Epidermal melanocyte (primary cell): ENCODE measurements around the gene BLACAT1.
"Not testable (repeated sequence)": the region's sequence is repeated elsewhere in the genome, so short reads cannot be mapped to it uniquely, and the experiment has no call there.

ENCODE experiments used
- DNase-seq: peaks from one replicate; pipeline ENCODE4 v3.0.0; 2011; ENCODE audit warnings: low spot score; ENCODE audit not compliant: insufficient read length

The BLACAT1 gene

DNA sequence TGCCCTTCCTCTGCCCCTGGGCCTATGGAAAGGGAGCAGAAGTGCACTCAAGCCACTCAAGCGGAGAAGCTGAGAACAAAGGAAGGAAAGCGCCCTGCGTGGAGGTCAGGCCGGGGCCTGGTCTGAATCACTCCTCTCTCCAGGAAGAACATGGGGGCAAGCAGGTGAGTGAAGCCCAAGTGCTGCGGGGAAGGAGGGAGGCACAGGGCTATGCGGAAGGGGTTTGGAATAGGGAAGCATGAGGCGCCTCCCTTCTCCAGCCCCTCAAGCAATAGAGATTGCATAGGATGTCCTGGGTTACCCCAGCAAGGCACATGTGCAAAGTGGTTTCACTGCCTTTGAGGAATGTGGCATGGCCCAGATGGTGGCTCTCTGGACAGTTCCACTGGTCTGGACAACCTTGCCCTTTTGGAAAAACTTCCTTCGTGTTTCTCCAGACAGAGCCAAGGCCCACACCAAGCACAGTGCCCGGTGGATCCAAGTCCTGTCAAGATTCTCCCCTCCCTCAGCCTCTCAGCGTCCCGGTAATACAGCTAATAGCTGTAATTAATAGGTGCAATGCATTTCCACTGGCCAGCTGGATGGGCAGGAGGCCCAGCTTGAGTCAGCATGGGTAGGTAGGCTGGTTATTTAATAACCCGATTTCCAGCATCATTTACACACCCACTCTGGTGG is 13.7 kb downstream of the BLACAT1 start:
- no peak for DNase-seq

DNA sequence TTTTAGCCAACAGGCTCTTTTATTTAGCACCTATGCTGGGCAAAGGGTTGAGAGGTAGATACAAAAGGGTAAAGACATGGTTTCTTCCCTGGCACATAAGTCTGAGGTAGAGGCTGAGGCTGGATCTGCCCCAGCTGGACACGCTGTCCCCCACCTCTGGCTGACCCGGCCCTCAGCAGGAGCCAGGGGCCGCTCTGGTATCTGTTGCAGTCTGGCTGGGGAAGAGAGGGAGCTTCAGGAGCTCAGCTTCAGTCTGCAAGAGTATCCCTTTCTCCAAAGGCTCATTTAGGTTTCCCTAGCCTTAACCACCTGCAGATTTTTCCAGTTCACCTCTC is 14.2 kb downstream of the BLACAT1 start:
- no peak for DNase-seq

DNA sequence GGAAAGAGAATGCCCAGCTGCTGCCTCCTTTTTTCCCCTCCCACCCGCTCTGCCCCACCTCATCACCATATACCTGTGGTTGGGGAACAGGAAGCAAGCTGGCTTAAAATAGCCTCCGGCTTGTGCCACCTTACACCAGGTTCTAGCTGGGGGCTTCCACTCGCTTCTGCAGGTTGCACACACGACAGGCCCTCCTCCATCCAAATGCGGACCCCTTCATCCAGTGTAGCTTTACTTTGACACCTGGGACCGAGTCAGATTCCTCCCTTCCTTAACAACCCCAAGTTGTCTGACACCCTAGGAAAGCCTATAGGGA is 14.6 kb downstream of the BLACAT1 start:
- DNase-seq, result no peak

DNA sequence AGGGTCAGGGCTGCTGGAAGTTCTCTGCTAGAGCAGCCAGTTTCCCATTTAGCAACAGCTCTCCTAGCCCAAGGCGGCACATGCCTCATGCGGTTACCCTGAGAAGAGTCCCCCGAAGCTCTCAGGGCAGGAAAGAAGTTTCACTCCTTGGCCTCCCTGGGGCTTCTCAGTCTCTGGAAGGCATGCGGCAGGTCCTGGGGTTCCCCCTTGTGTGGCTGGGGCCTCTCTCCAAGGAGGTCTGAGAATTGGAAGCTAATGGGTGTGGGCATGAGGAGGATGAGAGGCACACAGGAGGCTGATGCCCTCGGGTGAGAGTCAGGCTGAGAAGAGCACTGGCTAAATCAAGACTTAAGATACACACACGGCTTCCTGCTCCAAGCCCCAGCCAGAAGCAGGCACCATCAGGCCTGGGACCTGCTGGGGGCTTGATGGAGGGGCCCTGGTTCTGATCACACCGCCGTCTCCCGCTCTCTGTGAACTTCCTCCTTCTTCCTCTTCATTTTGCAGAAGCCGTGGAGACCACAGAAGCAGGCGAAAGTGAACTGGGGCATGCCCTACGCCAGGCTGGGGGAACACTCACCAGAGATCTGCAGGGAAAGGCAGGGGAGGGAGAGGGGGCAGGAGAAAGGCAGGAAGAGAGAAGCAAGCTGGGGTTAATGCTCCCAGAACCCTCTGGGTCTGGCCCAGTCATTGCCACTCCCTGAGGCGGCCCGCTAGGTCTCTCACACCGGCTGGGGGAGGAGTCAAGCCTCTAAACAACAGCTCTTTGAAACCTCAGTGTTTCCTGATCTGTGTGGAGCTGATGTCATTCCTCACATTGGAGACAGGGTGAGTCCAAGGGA is 15.1 kb downstream of the BLACAT1 start:
- DNase-seq, result peak; percentile 68

DNA sequence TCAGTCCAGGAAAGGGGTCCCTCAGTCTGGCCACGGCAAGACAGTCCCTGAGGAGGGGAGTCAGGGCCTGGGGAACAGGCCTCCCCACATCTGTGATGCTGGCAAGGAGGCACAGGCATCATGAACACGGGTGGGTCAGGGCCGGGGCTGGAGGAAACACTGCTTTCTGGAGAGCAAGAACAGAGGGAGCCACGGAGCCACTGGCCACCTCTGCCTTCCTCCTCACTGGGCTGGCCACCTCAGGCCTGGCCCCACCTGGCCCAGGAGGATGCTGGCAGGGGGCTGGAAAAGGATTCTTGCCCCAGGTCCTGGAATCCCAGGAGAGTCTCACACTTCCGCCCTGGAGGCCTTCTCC is 15.7 kb downstream of the BLACAT1 start:
- DNase-seq, result no peak

DNA sequence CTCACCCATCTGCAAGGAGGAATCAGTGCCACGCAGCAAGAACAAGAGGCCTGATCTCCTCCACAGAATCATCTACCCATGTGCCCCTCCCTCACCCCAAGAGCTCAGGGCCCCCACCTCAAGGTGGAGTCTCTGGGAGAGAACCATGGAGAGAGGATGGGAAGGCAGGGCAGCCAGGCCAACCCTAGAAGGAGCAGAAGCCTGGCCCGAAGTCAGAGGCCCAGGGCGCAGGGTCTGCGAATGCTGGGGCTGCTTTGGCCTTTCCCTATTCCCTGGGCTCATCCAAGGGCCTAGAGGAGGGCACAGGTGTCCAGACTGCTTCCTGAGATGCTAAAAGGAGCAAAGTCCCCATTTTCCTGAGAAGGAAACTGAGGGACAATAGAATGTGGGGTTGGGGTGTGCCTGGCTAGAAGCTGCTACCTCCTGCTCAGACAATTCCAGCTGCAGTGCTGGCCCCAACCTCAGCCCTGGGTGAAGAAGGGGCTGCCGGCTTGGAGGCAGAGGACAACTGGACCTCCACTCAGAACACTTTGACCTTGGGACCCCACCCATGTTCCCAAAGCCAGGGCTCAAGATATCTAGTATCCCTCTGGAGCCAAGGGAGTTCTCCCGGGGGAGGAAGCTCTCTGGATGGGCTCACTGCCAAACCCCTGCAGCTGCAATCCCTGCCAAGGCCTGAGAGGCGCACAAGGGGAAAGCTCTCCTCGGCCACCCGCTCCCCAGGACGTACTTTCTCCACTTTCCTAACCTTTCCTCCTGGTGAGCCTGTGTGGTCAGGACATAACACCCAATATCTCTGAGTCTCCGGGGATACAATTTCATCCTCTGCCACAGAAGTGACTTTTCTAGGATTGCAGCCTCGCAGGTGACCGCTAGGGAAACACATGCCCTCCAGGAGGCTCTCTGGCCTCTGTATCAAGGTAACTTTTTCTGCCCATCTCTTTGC is 17.4 kb downstream of the BLACAT1 start:
- no peak for DNase-seq

DNA sequence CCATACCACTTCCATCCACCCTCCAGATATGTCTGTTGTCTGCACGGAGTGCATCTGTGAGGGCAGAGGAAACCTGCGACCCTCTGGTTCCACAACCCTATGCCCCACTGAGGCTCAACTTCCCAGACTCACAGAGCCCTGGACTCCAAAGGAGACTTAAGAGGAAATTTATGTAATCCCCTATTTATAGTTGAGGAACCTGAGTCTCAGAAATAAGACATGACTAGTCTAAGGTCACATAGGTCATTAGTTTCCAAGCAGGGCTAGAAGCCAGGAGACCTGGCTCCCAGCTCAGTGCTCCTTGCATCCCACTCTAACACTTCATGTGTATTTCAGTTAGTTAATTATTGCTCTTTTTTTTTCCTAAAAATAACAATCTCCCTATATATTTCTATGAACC is 18.3 kb downstream of the BLACAT1 start:
- no peak for DNase-seq

DNA sequence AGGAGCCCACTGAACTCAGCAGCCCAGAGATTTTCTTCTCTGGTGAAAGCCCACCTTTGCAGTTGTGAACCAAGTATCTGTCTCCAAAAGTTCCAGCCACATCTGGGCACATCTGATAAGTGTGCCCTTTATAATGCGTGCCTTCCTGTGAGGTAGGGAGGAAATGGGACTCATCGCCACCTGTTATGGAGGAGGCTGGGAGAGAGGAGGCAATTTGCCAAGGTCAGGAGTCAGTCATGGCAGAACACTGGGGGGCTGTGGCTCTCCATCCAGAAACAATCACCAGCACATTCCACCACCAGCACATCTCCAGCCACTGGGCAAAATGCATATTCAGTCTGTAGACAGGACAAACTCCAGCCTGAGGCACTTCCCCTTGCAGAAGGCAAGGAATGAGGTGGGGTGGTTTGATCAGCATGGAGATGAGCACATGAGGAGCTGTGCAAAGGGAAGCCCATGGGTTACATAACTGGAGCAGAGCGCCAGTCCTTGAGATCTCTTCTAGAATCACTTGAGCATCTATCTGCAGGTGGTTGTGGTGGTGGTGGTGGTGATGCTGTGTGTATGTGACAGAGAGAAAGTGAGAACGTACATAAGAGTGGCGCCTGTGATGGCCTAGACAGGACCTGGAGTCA is 19.0 kb downstream of the BLACAT1 start:
- DNase-seq, result no peak

DNA sequence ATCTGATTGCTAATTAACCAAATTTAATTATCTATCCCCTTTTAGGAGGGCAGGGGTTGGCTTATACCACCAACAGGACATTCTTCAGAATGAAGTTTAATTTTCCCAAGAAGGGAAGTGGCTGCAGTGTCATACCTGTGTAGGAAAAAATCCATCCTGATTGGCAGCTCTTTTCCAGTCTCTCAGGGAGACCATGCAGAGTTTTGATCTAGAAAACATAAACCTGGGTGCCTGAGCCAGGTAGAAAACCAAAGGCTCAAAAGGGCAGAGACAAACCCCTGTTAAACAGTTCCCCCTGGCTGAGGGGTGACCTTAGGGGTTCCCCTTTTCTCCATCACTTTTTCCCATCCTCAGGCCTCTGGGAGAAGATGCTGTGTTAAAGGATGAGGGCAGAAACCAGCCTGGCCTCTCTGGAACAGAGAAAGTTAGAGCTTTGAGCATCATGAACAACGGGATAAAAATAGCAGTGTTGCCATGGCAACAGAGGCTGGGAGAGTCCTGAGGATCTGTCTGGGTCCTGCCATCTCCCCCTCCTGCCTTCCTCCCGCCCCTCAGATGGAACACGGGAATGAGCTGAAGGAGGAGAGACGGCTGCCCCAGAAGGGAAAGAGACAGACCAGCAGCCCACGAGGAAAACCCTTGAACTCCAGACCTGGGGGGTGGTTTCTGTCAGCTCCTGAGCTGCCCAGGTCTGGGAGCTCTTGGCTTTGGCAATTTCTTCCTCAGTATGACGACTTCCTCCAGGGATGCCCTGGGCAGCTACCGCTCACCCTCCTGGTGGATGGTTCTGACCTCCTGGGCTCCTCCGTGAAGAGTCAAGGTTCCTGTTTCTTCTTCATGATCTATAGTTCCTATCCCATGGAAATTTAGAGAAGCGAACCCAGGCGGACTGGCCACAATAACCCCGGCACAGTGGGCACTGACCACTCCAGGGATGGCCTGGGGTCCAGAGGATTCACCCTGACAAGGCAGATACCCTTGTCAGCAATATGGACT is 20.0 kb downstream of the BLACAT1 start:
- DNase-seq, result no peak

DNA sequence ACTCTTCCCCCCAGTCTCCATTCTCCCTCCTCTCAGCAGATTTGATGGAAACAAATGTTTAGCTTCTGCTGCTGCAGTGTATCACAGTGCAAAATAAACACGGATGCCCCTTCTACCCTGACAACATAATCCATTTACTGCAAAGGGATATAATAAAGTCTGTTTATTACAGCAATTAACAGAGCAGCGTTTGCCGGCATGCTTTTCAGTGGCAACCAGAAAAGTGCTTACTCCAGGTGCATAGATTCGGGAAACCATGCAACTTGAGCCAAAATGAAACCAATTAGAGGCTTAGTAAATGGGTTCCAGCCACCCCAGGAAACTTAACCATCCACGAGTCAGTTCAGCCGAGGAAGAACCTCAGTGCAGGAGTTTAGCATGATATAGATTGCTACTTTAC is 21.1 kb downstream of the BLACAT1 start:
- DNase-seq, result no peak

DNA sequence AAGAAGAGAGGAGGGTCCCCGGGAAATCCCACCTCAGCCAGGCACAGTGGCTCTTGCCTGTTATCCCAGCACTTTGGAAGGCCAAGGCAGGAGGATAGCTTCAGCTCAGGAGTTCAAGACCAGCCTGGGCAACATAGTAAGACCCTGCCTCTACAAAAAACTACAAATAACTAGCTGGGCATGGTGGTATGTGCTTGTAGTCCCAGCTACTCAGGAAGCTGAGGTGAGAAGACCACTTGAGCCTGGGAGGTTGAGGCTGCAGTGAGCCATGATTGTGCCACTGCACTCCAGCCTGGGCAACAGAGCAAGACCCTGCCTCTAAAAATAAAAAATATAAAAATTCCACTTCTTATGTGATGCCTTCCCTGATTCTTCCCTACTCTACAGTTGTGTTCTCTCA is 23.2 kb downstream of the BLACAT1 start:
- not testable (repeated sequence) for DNase-seq

DNA sequence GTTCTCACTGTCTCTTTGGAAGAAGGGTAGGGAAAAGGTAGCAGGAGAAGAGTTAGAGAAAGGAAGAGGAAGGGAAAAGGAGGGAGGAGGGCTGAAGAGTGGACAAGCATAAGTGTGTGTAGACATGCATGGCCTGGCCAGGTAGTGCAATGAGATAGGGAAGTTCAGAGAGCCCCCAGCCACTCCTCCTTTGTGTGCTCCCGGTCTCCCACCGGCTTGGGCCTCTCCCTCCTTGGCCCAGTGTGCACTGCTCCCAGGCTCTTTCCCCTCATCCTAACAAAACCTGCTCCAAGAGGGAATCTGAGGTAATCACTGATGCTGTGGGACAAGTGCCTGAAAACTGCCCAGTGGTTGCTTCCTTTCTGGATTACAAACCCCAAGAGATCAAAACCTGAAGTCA is 23.7 kb downstream of the BLACAT1 start:
- no peak for DNase-seq

DNA sequence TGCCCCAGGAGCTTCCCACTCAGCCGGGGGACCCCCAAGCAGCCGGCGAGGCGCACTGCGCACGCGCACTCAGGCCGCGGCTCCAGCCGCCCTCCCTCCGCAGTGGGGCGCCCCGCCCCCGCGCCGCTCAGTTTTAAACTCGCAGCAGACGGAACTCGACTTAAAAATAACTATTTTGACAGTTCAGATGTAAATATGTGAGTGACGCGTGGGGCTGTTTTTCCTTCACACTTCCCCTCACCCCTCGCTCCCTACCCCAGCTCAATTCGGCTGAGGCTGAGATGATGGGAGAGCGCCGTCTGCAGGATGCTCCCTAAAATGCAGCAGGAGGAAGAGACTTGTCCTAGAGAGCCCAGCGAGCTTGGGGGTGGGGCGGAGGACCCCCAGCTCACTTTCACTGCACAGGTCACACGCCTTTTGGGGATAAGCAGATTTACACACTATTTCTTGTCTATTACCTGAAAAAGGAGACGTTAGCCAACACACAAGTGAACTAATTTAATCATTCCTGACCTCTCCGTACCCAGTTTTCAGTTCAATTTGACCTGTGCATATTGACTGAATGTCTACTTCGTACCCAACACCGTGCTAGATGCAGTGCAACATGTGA is 25.0 kb downstream of the BLACAT1 start:
- no peak for DNase-seq

DNA sequence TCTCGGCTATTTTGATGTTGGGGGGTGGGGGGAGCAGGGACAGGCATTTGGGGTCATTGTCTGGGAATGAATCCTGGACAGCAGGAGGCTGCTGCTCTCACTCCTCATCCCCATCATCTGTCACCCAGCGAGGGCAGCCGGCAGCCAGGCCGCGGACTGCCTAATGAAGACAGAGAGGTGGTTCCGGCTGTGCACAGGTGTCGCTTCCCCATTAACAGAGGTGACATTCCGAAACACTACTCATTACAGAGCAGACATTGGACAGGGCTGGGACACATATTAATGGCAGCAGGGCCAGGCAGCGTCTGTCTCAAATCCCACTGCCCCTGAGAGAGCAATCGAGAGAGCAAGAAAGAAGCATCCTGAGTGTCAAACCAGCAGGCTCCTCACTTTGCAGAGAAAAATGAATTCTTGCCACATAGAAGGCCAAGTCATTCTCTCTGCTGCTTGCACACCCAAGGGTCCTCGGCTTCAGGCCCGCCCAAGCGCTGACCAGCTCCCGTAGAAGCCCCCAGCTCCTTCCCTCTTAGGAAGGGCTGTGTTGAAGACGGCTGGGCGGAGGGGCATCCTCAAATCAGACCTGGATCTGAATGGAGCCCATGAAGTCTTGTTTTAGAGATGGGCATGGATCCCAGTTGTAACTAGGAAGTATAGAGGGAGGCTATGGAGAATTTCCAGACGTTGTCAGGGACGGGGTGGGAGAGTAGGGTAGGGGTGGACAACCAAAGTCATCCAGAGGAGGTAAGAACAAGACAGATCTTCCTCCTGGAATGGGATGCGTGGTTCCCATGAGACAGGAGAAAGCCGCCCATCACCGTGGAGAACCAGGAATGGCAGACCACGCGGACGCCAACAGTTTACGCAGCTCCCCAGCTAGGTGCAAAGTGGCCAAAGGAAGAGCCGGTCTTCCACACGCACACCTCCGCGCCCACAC is 25.8 kb downstream of the BLACAT1 start:
- DNase-seq, result no peak

DNA sequence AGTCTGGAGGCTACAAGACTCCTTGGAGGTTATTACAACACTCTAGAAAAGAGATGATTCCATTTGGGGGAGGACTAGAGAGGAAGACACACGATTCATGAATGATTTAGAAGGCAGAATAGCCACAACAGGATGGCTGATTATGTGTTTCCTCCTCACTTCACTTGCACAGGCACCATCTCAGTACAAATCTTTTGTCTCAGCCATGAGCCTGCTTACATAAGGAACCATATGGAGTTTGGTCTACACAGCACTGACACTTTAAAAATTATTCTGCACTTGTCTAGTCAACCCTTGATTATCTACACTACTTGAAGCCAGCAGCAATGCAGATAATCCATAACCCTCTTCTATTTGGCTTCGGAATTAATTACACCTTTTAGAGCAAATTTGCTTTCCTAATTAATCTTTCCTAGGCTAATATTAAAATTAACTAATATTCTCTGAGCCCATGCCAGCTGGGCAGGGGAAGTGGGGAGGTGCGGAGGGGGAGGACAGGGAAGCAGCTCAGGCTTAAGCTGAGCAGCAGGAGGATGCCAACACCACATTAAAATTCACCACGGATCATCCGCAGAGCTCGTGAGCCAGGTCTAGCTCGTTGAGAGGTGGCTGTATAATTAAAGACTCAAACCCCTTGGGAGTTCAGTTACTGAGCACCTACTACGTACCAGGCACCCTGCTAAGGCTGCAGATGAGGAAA is 30.8 kb downstream of the BLACAT1 start:
- no peak for DNase-seq

DNA sequence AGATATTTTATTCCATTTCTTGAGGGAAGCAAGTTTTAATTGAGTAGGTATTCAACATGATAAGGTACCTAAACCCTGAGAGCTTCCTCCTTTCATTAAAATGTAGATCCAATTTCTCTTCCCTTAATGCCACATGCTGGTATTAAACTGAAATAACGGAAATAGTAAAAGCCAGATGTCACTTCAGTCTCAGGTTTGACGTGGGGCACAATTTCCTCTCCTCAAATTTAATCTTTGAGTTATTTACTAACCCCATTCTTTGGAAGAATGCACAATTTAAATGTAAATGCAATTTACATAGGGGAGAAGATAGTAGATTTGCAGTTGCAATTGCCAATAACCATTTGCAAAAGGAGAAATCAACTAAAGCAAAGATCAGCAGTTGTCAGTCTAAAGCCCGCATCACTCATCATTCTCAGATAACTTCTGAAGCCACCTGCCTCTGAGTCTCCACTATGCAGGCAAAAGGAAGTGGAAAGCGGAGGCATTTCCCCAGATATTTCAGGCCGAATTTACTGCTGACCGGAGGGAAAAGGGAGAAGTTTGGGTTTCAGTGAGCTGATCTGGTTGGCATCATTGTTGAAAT is 31.9 kb downstream of the BLACAT1 start:
- no peak for DNase-seq

DNA sequence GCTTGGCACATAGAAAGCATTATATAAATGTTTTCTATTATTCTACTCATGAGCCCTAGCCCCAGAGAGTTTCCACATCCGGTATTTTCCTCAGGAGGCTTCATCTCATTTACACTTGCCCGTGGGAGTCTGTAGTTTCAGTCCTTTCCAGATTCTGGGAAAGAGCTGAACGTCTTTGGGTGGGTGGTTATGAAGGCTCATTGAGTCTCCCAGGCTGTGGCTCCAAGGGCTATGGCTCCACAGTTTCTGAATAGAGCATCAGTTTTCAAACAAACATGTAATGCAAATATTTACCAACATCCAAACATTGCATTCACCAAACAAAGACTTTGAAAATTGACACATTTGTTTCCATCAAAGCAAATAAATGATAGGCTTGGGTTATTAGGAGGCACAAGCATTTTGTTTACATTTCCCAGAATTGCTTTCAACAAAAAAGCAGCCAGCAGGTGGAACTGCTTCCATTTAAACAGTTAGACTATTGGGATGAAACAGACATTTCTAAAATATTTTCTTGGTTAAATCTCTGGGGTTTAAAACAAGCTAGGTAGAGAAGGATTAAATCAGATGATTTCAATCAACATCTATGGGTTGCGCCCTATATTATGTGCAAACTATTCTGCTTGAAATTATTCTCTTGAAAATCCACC is 32.7 kb downstream of the BLACAT1 start:
- DNase-seq, result no peak

DNA sequence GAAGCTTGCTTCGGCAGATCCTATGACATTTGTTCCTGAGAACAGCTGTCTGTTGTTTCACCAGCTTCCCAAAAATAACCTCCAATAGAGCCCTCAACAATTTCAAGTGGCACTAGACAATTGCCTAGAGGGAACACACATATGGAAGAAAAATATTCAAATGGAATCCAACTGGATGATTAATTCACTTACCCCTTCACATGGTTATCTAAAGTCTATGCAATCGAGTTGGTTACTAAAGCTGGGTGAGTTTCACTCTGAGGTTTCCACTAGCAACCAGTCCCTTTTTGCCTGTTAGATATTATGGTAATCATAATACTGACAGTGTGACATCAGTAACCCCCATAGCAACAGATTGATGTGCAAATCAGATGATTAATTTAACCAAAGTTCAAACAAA is 34.0 kb downstream of the BLACAT1 start, which contains the start of gene LEMD1:
TSS of gene LEMD1 (minus strand) at position 259 of the 400 bp plus-strand sequence. CDS start 1,520 bp downstream, outside the sequence.
- DNase-seq, result no peak
